Endothelial cell of umbilical vein (primary cell): ENCODE measurements around the gene SMARCA2. TPM values are rescaled to one million over a fixed set of nuclear protein-coding genes. Genes with fewer than 3 reads are reported as not detected.

ENCODE experiments used
- BruUV-seq: library from RNA; stranded (reverse); fragments of 400-500 nt; replicated peaks from 2 replicates; lab custom pipeline; 2021; lab: Mats Ljungman, UMichigan
- CTCF ChIA-PET: fragments of 300-600, 350-600 bp; sonication (Branson Sonifier 250); formaldehyde crosslinking; loops from one replicate; lab custom pipeline; 2021; ENCODE audit warnings: antibody characterized with exemption, inconsistent platforms; lab: Charles Lee
- POLR2A ChIA-PET: fragments of 300-600, 350-600 bp; sonication (Branson Sonifier 250); formaldehyde crosslinking; loops from one replicate; lab custom pipeline; 2021; ENCODE audit warnings: antibody characterized with exemption, inconsistent platforms; lab: Charles Lee
- DNase-seq: peaks from one replicate; pipeline ENCODE4 v3.0.0-alpha.2; 2011; ENCODE audit warnings: low read depth, low spot score
- FAIRE-seq: peaks from 2 replicates; lab custom pipeline; 2011; peaks lifted over from hg19 to GRCh38; lab: Jason Lieb, UNC
- H2AFZ ChIP-seq: 2 replicates; pipeline ENCODE4 v1.6.0; 2012; ENCODE audit warnings: low read depth, low read length, control low read depth, inconsistent platforms
- H3K27ac ChIP-seq: 2 replicates; pipeline ENCODE4 v1.5.1; 2011; ENCODE audit warnings: low read depth, mild to moderate bottlenecking, control low read depth, low read length, moderate library complexity; ENCODE audit not compliant: insufficient read depth
- H3K27me3 ChIP-seq, 2 experiments: 2 replicates each; pipeline versions ENCODE4 v1.6.0 to v1.6.1; 2011; ENCODE audit warnings: low read length in 2 of 2, mixed read lengths in 1 of 2; ENCODE audit not compliant: control insufficient read depth in 2 of 2, insufficient read depth in 2 of 2
- H3K36me3 ChIP-seq, 2 experiments: 2 replicates in 1 of 2; 3 replicates in 1 of 2; pipeline ENCODE4 v1.5.1; 2011; ENCODE audit warnings: low read length in 2 of 2, mild to moderate bottlenecking in 1 of 2, moderate library complexity in 1 of 2; ENCODE audit not compliant: control insufficient read depth in 2 of 2, insufficient read depth in 2 of 2; ENCODE audit errors: extremely low read depth in 1 of 2
- H3K4me1 ChIP-seq: 3 replicates; pipeline ENCODE4 v1.5.1; 2011; ENCODE audit warnings: mild to moderate bottlenecking, low read length; ENCODE audit not compliant: control insufficient read depth, insufficient read depth; ENCODE audit errors: extremely low read depth
- H3K4me2 ChIP-seq: 2 replicates; pipeline ENCODE4 v1.6.1; 2011; ENCODE audit warnings: low read length, control low read depth, mixed read lengths; ENCODE audit not compliant: insufficient read depth
- H3K4me3 ChIP-seq, 3 experiments: fragments of 200-600 bp in 1 of 3; sonication (generic), shearing (Covaris generic) in 1 of 3; replicated peaks in 1 of 3; 2 replicates each; pipeline ENCODE4 v1.5.1; 2011 to 2016; ENCODE audit warnings: control low read depth in 3 of 3, low read length in 3 of 3, mild to moderate bottlenecking in 2 of 3, inconsistent platforms in 1 of 3, low read depth in 1 of 3, moderate library complexity in 1 of 3; ENCODE audit not compliant: insufficient read depth in 1 of 3
- H3K79me2 ChIP-seq: 2 replicates; pipeline ENCODE4 v1.6.0; 2012; ENCODE audit warnings: low read length, inconsistent platforms; ENCODE audit not compliant: control insufficient read depth, insufficient read depth
- H3K9ac ChIP-seq: replicated peaks from 2 replicates; pipeline ENCODE3; 2011; ENCODE audit warnings: low read length, control low read depth; ENCODE audit not compliant: insufficient read depth; ENCODE audit errors: extremely low read depth
- H3K9me1 ChIP-seq: replicated peaks from 3 replicates; pipeline ENCODE4 v1.6.0; 2011; ENCODE audit warnings: mild to moderate bottlenecking, low read length; ENCODE audit not compliant: control insufficient read depth, insufficient read depth; ENCODE audit errors: extremely low read depth
- H3K9me3 ChIP-seq: replicated peaks from 2 replicates; pipeline ENCODE4 v1.5.1; 2012; ENCODE audit warnings: low read length, inconsistent platforms; ENCODE audit not compliant: control insufficient read depth, insufficient read depth
- H4K20me1 ChIP-seq: replicated peaks from 2 replicates; pipeline ENCODE3; 2011; ENCODE audit warnings: mild to moderate bottlenecking, low read length; ENCODE audit not compliant: control insufficient read depth, insufficient read depth; ENCODE audit errors: extremely low read depth
- EZH2 ChIP-seq: IDR thresholded peaks from 2 replicates; pipeline ENCODE4 v1.6.1; 2012; ENCODE audit warnings: borderline replicate concordance, low read depth, mild to moderate bottlenecking, moderate library complexity, low read length, inconsistent platforms; ENCODE audit not compliant: severe bottlenecking
- FOS ChIP-seq: IDR thresholded peaks from 2 replicates; pipeline ENCODE4 v1.6.1; 2011; ENCODE audit warnings: mild to moderate bottlenecking, low read length, moderate library complexity, borderline replicate concordance; ENCODE audit not compliant: insufficient read depth
- GATA2 ChIP-seq: IDR thresholded peaks from 2 replicates; pipeline ENCODE4 v1.7.0; 2011; ENCODE audit warnings: low read depth, mild to moderate bottlenecking, moderate library complexity, mixed read lengths, low read length; ENCODE audit not compliant: insufficient read length, insufficient read depth
- JUN ChIP-seq: IDR thresholded peaks from 2 replicates; pipeline ENCODE4 v1.6.1; 2011; ENCODE audit warnings: borderline replicate concordance, low read depth; ENCODE audit not compliant: insufficient read length, insufficient read depth
- MYC ChIP-seq: IDR thresholded peaks from one replicate; pipeline ENCODE4 v1.6.1; 2011; ENCODE audit warnings: mild to moderate bottlenecking, low read depth, low read length
- POLR2A ChIP-seq: IDR thresholded peaks from 2 replicates; pipeline ENCODE4 v1.6.1; 2012; ENCODE audit warnings: low read depth, mild to moderate bottlenecking, control low read depth, low read length
- POLR2AphosphoS5 ChIP-seq: IDR thresholded peaks from 2 replicates; pipeline ENCODE4 v1.6.1; 2012; ENCODE audit warnings: low read depth, mild to moderate bottlenecking, control low read depth, low read length, moderate library complexity; ENCODE audit not compliant: insufficient read depth
- dilution Hi-C: fragments of 300-500 bp; cut with MboI; formaldehyde crosslinking; loops from one replicate; pipeline ENCODE4 v1.15.0; 2019; ENCODE audit warnings: low sequenced_read_pairs; ENCODE audit not compliant: extremely low pct_ligation_motif_present
- intact Hi-C: fragments of 100-400 bp; cut with micrococcal nuclease; formaldehyde crosslinking; loops from one replicate; pipeline ENCODE4 v1.10.0; 2022
- polyA plus RNA-seq, 4 experiments: library from polyadenylated mRNA; depleted of rRNA in 3 of 4; stranded (reverse) in 3 of 4; unstranded in 1 of 4; fragments of >200 nt; gene quantifications; 2 replicates each; pipeline versions ENCODE4 v1.2.1 to v1.2.3, GENCODE V29; 2011 to 2012; ENCODE audit warnings: missing spikeins in 1 of 4
- total RNA-seq: library from RNA; stranded (reverse); gene quantifications from 2 replicates; pipeline ENCODE4 v1.2.3, GENCODE V29; 2021
- TF ChIP-seq, protein P1 (sequence below), 2 donors: IDR thresholded peaks; 1 replicate in 1 of 2; 2 replicates in 1 of 2; pipeline ENCODE4 v1.5.1; 2011; ENCODE audit warnings: low read length in 2 of 2, mild to moderate bottlenecking in 2 of 2, moderate library complexity in 2 of 2, control low read depth in 1 of 2, inconsistent platforms in 1 of 2, low read depth in 1 of 2; ENCODE audit not compliant: insufficient read depth in 1 of 2; ENCODE audit errors: extremely low read depth in 1 of 2
- TF ChIP-seq, protein P2 (sequence below): IDR thresholded peaks from 2 replicates; pipeline ENCODE4 v1.6.1; 2011; ENCODE audit not compliant: insufficient read depth, insufficient read length

Gene SMARCA2
- total and polyA plus RNA-seq, 2 donors (not counting 3 experiments of a cell fraction or from before 2014, with no cell fraction given), result 54.5 to 79.9 TPM

DNA sequence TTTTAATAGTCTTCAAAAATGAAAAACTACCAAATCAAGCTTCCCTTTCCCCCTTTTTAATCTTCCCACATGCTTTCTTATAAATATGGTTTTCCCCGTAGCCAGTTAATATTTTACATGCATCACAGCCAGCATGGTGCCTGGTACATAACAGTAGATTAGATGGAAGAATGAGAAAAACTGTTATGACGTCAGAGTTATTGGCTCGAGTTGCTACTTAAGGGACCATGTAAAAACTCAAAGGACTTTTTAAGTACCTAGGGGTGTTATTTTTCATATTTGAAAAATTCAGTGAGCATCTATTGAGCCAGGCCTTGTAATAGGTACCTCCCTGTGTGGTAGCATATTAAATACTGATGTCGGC lies 176.4 kb downstream of the SMARCA2 start:
- DNase-seq (no peak), FAIRE-seq (no peak)
- intact Hi-C loops (no loop called here), dilution Hi-C loops (no loop called here)
- no peak overlapping the region for H3K27ac ChIP-seq
- H4K20me1 ChIP-seq, result no peaks in the 10 kb centered on the region
- H2AFZ ChIP-seq, result no peak overlapping the region
- H3K27me3 ChIP-seq, result no peaks in the 10 kb centered on the region
- H3K4me1 ChIP-seq, result no peaks in the 10 kb centered on the region
- no peaks in the 10 kb centered on the region for H3K9me1 ChIP-seq
- no TSS peak for BruUV-seq
- H3K9ac ChIP-seq, result no peak overlapping the region
- H3K79me2 ChIP-seq, result no peaks in the 10 kb centered on the region
- TF ChIP-seq, protein P1, sequence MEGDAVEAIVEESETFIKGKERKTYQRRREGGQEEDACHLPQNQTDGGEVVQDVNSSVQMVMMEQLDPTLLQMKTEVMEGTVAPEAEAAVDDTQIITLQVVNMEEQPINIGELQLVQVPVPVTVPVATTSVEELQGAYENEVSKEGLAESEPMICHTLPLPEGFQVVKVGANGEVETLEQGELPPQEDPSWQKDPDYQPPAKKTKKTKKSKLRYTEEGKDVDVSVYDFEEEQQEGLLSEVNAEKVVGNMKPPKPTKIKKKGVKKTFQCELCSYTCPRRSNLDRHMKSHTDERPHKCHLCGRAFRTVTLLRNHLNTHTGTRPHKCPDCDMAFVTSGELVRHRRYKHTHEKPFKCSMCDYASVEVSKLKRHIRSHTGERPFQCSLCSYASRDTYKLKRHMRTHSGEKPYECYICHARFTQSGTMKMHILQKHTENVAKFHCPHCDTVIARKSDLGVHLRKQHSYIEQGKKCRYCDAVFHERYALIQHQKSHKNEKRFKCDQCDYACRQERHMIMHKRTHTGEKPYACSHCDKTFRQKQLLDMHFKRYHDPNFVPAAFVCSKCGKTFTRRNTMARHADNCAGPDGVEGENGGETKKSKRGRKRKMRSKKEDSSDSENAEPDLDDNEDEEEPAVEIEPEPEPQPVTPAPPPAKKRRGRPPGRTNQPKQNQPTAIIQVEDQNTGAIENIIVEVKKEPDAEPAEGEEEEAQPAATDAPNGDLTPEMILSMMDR (IDR thresholded peaks at IDR 0.05; ENCODE audit: extremely low read depth in 1 of 2, insufficient read depth in 1 of 2, low read depth in 1 of 2, low read length in 2 of 2), result no peak
- TF ChIP-seq POLR2A, result no peak
- TF ChIP-seq FOS, result no peak
- no peak for TF ChIP-seq MYC
- CTCF ChIA-PET, result interaction anchor here (0.9 to 1.5 kb wide), 2 partner anchors 10 to 15 kb away, joined by 3 to 4 read pairs; no protein-coding TSS in a partner anchor
- H3K9me3 ChIP-seq, result no peaks in the 10 kb centered on the region
- no peak overlapping the region for H3K4me3 ChIP-seq
- POLR2A ChIA-PET, result no interaction called here
- H3K4me2 ChIP-seq, result no peak overlapping the region
- H3K36me3 ChIP-seq, result peaks cover 5 to 14% of the 10 kb centered on the region in 2 experiments

DNA sequence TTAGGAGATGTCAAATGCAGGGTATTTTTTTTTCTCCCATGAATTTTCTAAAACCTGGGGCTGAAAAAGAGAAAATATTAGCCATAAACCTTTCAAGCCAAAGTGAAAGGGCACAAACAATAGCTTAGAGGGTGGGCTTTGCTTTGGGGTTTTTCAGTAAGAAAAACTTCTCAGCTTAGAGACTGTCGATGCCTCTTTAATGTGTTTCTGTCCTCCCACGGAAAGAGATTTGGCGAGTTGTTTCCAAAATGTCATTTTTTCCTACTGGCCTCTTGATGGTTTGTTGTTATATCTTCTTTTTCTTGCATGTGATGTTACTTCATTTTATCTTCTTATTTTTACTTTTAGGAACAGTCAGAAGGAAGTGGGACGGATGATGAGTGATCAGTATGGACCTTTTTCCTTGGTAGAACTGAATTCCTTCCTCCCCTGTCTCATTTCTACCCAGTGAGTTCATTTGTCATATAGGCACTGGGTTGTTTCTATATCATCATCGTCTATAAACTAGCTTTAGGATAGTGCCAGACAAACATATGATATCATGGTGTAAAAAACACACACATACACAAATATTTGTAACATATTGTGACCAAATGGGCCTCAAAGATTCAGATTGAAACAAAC lies 177.3 kb downstream of the SMARCA2 start:
- TF ChIP-seq FOS, result no peak
- TF ChIP-seq GATA2, result no peak
- no peak for TF ChIP-seq POLR2A
- no peak for TF ChIP-seq EZH2
- no peak for TF ChIP-seq JUN
- TF ChIP-seq MYC, result no peak
- TF ChIP-seq, protein P1 (IDR thresholded peaks at IDR 0.05; ENCODE audit: extremely low read depth in 1 of 2, insufficient read depth in 1 of 2, low read depth in 1 of 2, low read length in 2 of 2), result no peak
- no peak for TF ChIP-seq POLR2AphosphoS5
- TF ChIP-seq, protein P2, sequence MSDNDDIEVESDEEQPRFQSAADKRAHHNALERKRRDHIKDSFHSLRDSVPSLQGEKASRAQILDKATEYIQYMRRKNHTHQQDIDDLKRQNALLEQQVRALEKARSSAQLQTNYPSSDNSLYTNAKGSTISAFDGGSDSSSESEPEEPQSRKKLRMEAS, result no peak
- H3K27me3 ChIP-seq, result no peaks in the 10 kb centered on the region
- no peak overlapping the region for H3K27ac ChIP-seq
- no peak overlapping the region for H3K4me3 ChIP-seq
- ChIA-PET POLR2A (no interaction called here), CTCF (interaction anchor here (1.0 to 1.5 kb wide), 2 partner anchors 13 to 15 kb away, joined by 3 read pairs; no protein-coding TSS in a partner anchor)
- H3K9me1 ChIP-seq, result no peaks in the 10 kb centered on the region
- peaks cover 5 to 14% of the 10 kb centered on the region in 2 experiments for H3K36me3 ChIP-seq
- no peaks in the 10 kb centered on the region for H4K20me1 ChIP-seq
- BruUV-seq, result no TSS peak
- H3K79me2 ChIP-seq, result no peaks in the 10 kb centered on the region
- DNase-seq (no peak), FAIRE-seq (no peak)
- H2AFZ ChIP-seq, result no peak overlapping the region
- no peaks in the 10 kb centered on the region for H3K9me3 ChIP-seq
- intact Hi-C loops (no loop called here), dilution Hi-C loops (no loop called here)
- no peak overlapping the region for H3K9ac ChIP-seq
- H3K4me2 ChIP-seq, result no peak overlapping the region
- no peaks in the 10 kb centered on the region for H3K4me1 ChIP-seq
